HG02938 (cell line): Measurements from ENCODE around the gene STIM1.
"Not testable (repeated sequence)": the region's sequence is repeated elsewhere in the genome, so short reads cannot be mapped to it uniquely, and the experiment has no call there.

Experiments
- ATAC-seq: cut with Tn5 transposase; IDR thresholded peaks from one replicate; pipeline ENCODE4 v1.9.1; 2021; ENCODE audit warnings: mild to moderate bottlenecking, moderate library complexity; ENCODE audit not compliant: unreplicated experiment

The STIM1 gene

GRCh38 chr11:3853899-3854659 is 1.4 kb upstream of the STIM1 start:
- peak; percentile 34 for ATAC-seq

GRCh38 chr11:3854660-3854976 is 846 bp upstream of the STIM1 start:
- no peak for ATAC-seq

GRCh38 chr11:3855808-3856491 is 486 bp downstream of the STIM1 start:
- ATAC-seq = peak; percentile 17

- no peak for ATAC-seq
Measured at GRCh38 chr11:3856856-3857553, 1.5 kb downstream of the STIM1 start.

- no peak for ATAC-seq
Measured at GRCh38 chr11:3857628-3858027, 2.2 kb downstream of the STIM1 start.

GRCh38 chr11:3859373-3859881 is 4.0 kb downstream of the STIM1 start:
- ATAC-seq = no peak

- ATAC-seq = no peak
Measured at GRCh38 chr11:3860375-3860774, 4.9 kb downstream of the STIM1 start.

GRCh38 chr11:3860898-3861393 is 5.5 kb downstream of the STIM1 start:
- not testable (repeated sequence) for ATAC-seq

- ATAC-seq = no peak
Measured at GRCh38 chr11:3861683-3862082, 6.2 kb downstream of the STIM1 start.

GRCh38 chr11:3865388-3866193 is 10.1 kb downstream of the STIM1 start:
- ATAC-seq = no peak

GRCh38 chr11:3866206-3866605 is 10.7 kb downstream of the STIM1 start:
- peak; percentile 42 for ATAC-seq

- ATAC-seq = no peak
Measured at GRCh38 chr11:3866836-3867208, 11.4 kb downstream of the STIM1 start.

GRCh38 chr11:3867209-3868091 is 12.0 kb downstream of the STIM1 start:
- ATAC-seq = peak; percentile 44

- no peak for ATAC-seq
Measured at GRCh38 chr11:3873712-3874349, 18.4 kb downstream of the STIM1 start.

GRCh38 chr11:3876613-3877012 is 21.1 kb downstream of the STIM1 start:
- ATAC-seq = no peak

GRCh38 chr11:3877364-3878257 is 22.1 kb downstream of the STIM1 start:
- no peak for ATAC-seq

GRCh38 chr11:3878258-3878584 is 22.8 kb downstream of the STIM1 start:
- ATAC-seq = no peak

GRCh38 chr11:3879216-3879966 is 23.9 kb downstream of the STIM1 start:
- ATAC-seq = no peak
